GM21723 (cell line): ENCODE results near the gene SRRM2.
A peak's percentile ranks its signal among the peaks of the same experiment; 100 is the strongest.

Experiments used
- ATAC-seq: cut with Tn5 transposase; IDR thresholded peaks from one replicate; pipeline ENCODE4 v1.9.1; 2021; ENCODE audit warnings: mild to moderate bottlenecking, moderate library complexity; ENCODE audit not compliant: unreplicated experiment

SRRM2 gene

GRCh38 chr16:2752035-2752849 is at the start of gene SRRM2:
Gene SRRM2, plus strand, starts transcription at chr16:2752638. Its CDS starts 3,727 bp downstream, at chr16:2756365.
- ATAC-seq = peak; percentile 82

- ATAC-seq = no peak
Measured at GRCh38 chr16:2702871-2703745, 49.3 kb upstream of the SRRM2 start.

- no peak for ATAC-seq
Measured at GRCh38 chr16:2704166-2704982, 48.1 kb upstream of the SRRM2 start.

GRCh38 chr16:2704983-2705275 is 47.5 kb upstream of the SRRM2 start:
- ATAC-seq = no peak

GRCh38 chr16:2705351-2705750 is 47.1 kb upstream of the SRRM2 start:
- ATAC-seq = no peak

GRCh38 chr16:2706085-2706484 is 46.4 kb upstream of the SRRM2 start:
- ATAC-seq = no peak

- no peak for ATAC-seq
Measured at GRCh38 chr16:2706611-2707311, 45.7 kb upstream of the SRRM2 start.

GRCh38 chr16:2707368-2708289 is 44.8 kb upstream of the SRRM2 start:
- no peak for ATAC-seq

GRCh38 chr16:2708290-2708639 is 44.2 kb upstream of the SRRM2 start:
- no peak for ATAC-seq

- no peak for ATAC-seq
Measured at GRCh38 chr16:2708955-2709587, 43.4 kb upstream of the SRRM2 start.

GRCh38 chr16:2709588-2709984 is 42.9 kb upstream of the SRRM2 start:
- ATAC-seq = no peak

GRCh38 chr16:2710021-2710710 is 42.3 kb upstream of the SRRM2 start:
- ATAC-seq = no peak

GRCh38 chr16:2710711-2711231 is 41.7 kb upstream of the SRRM2 start:
- ATAC-seq = no peak

GRCh38 chr16:2711370-2712062 is 40.9 kb upstream of the SRRM2 start:
- ATAC-seq = no peak

GRCh38 chr16:2712063-2712441 is 40.4 kb upstream of the SRRM2 start:
- no peak for ATAC-seq

- ATAC-seq = no peak
Measured at GRCh38 chr16:2712546-2712945, 39.9 kb upstream of the SRRM2 start.

GRCh38 chr16:2713523-2713922 is 38.9 kb upstream of the SRRM2 start:
- ATAC-seq = no peak
